GM21576 (cell line): ENCODE results near the gene MGMT.

Experiments used
- ATAC-seq: cut with Tn5 transposase; IDR thresholded peaks from one replicate; pipeline ENCODE4 v1.9.1; 2021; ENCODE audit warnings: mild to moderate bottlenecking, moderate library complexity; ENCODE audit not compliant: unreplicated experiment

The MGMT gene

GRCh38 chr10:129725011-129725410, 258.0 kb downstream of the MGMT start:
- no peak for ATAC-seq

GRCh38 chr10:129725482-129725881, 258.4 kb downstream of the MGMT start:
- no peak for ATAC-seq

- ATAC-seq: no peak
These were observed 259.0 kb downstream of the MGMT start for GRCh38 chr10:129725890-129726631.

GRCh38 chr10:129727071-129727470, 260.0 kb downstream of the MGMT start:
- no peak for ATAC-seq

- no peak for ATAC-seq
These were observed 260.5 kb downstream of the MGMT start for GRCh38 chr10:129727495-129727894.

- ATAC-seq: no peak
These were observed 261.3 kb downstream of the MGMT start for GRCh38 chr10:129728246-129728820.

- ATAC-seq: no peak
These were observed 262.1 kb downstream of the MGMT start for GRCh38 chr10:129728905-129729795.

- ATAC-seq: no peak
These were observed 263.4 kb downstream of the MGMT start for GRCh38 chr10:129730272-129730992.

GRCh38 chr10:129730993-129731325, 263.9 kb downstream of the MGMT start:
- no peak for ATAC-seq

GRCh38 chr10:129740532-129741279, 273.7 kb downstream of the MGMT start:
- ATAC-seq: no peak

GRCh38 chr10:129741280-129741977, 274.4 kb downstream of the MGMT start:
- ATAC-seq: no peak

GRCh38 chr10:129741978-129742741, 275.1 kb downstream of the MGMT start:
- no peak for ATAC-seq

GRCh38 chr10:129742742-129743550, 275.9 kb downstream of the MGMT start:
- ATAC-seq: no peak

GRCh38 chr10:129743738-129744133, 276.7 kb downstream of the MGMT start:
- ATAC-seq: no peak

- no peak for ATAC-seq
These were observed 277.4 kb downstream of the MGMT start for GRCh38 chr10:129744134-129745111.

- ATAC-seq: no peak
These were observed 278.2 kb downstream of the MGMT start for GRCh38 chr10:129745186-129745750.
